ENCODE results near the gene ZBTB21.

GRCh38 chr21:42059721-42060120, 49.6 kb upstream of the ZBTB21 start:
- no peak for TF ChIP-seq POLR2AphosphoS5 (IDR thresholded peaks at IDR 0.05; ENCODE audit: low read depth, low read length)
- no peak for TF ChIP-seq REST (IDR thresholded peaks at IDR 0.05; ENCODE audit: insufficient read depth in 1 of 2, low read depth in 2 of 2, low read length in 2 of 2)

Measured in PFSK-1 (cell line).